ENCODE data around the gene CCDC190. TPM values are rescaled to one million over a fixed set of nuclear protein-coding genes. Genes with fewer than 3 reads are reported as not detected.

CCDC190 gene
- total RNA-seq, 1 experiment from 2014 or later: not detected

GRCh38 chr1:162904579-162904978 is 43.6 kb upstream of the CCDC190 start (continued):
- no peak for TF ChIP-seq ZBTB33 (IDR thresholded peaks at IDR 0.05; ENCODE audit: extremely low read depth, insufficient replicate concordance, low read length)
- TF ChIP-seq ZFX (IDR thresholded peaks at IDR 0.05): no peak

GRCh38 chr1:162904023-162904422 is 43.0 kb upstream of the CCDC190 start:
- intact Hi-C loops (cut with micrococcal nuclease): no loop called here
- ChIA-PET POLR2A (no interaction called here), CTCF (no interaction called here), RAD21 (ENCODE audit: low non-redundant PET in 1 of 2, low total read pairs in 2 of 2, uncharacterized antibody in 2 of 2, unreplicated experiment in 2 of 2) (no interaction called here)
- DNase-seq (ENCODE audit: low read depth, low spot score): no peak
- Histone ChIP-seq H2AFZ (ENCODE audit: low read depth, low read length, poor library complexity, severe bottlenecking) (no peak overlapping the region), H3K27me3 (ENCODE audit: insufficient read depth, low read length) (no peaks in the 10 kb centered on the region), H3K9ac (ENCODE audit: low read length) (no peak overlapping the region), H3K36me3 (ENCODE audit: control insufficient read depth in 1 of 2, insufficient read depth in 2 of 2, low read length in 2 of 2) (no peaks in the 10 kb centered on the region), H3K4me2 (ENCODE audit: low read length) (no peak overlapping the region), H3K27ac (ENCODE audit: low read depth, low read length) (no peak overlapping the region), H3K4me3 (replicated peaks in 1 of 2; ENCODE audit: low read depth in 1 of 2, low read length in 2 of 2) (no peak overlapping the region), H3K4me1 (ENCODE audit: control insufficient read depth in 1 of 2, insufficient read depth in 2 of 2, low read length in 2 of 2) (peaks cover 0 to 5% of the 10 kb centered on the region in 2 experiments; a peak in 2 of 4 replicates), H3K9me3 (ENCODE audit: control insufficient read depth in 1 of 2, insufficient read depth in 1 of 2, low read depth in 1 of 2, low read length in 2 of 2) (no peaks in the 10 kb centered on the region), H4K20me1 (ENCODE audit: insufficient read depth) (no peaks in the 10 kb centered on the region), H3K9me2 (ENCODE audit: insufficient read depth) (no peaks in the 10 kb centered on the region), H3K79me2 (ENCODE audit: insufficient read depth, low read length) (no peaks in the 10 kb centered on the region)
- no peak for TF ChIP-seq YY1 (IDR thresholded peaks at IDR 0.05; ENCODE audit: extremely low read depth, insufficient replicate concordance, low read depth, low read length)
- ATAC-seq: no peak
- BruUV-seq (replicated peaks): no TSS peak

- Histone ChIP-seq H4K20me1 (ENCODE audit: insufficient read depth) (no peaks in the 10 kb centered on the region), H3K4me3 (replicated peaks in 1 of 2; ENCODE audit: low read depth in 1 of 2, low read length in 2 of 2) (no peak overlapping the region), H3K27ac (ENCODE audit: low read depth, low read length) (no peak overlapping the region), H3K27me3 (ENCODE audit: insufficient read depth, low read length) (no peaks in the 10 kb centered on the region), H3K9me2 (ENCODE audit: insufficient read depth) (no peaks in the 10 kb centered on the region), H3K79me2 (ENCODE audit: insufficient read depth, low read length) (no peaks in the 10 kb centered on the region), H3K4me1 (ENCODE audit: control insufficient read depth in 1 of 2, insufficient read depth in 2 of 2, low read length in 2 of 2) (peaks cover 0 to 5% of the 10 kb centered on the region in 2 experiments; a peak in 2 of 4 replicates), H3K9me3 (ENCODE audit: control insufficient read depth in 1 of 2, insufficient read depth in 1 of 2, low read depth in 1 of 2, low read length in 2 of 2) (no peaks in the 10 kb centered on the region), H2AFZ (ENCODE audit: low read depth, low read length, poor library complexity, severe bottlenecking) (no peak overlapping the region), H3K4me2 (ENCODE audit: low read length) (no peak overlapping the region), H3K9ac (ENCODE audit: low read length) (no peak overlapping the region), H3K36me3 (ENCODE audit: control insufficient read depth in 1 of 2, insufficient read depth in 2 of 2, low read length in 2 of 2) (no peaks in the 10 kb centered on the region)
- ChIA-PET POLR2A (no interaction called here), RAD21 (ENCODE audit: low non-redundant PET in 1 of 2, low total read pairs in 2 of 2, uncharacterized antibody in 2 of 2, unreplicated experiment in 2 of 2) (no interaction called here), CTCF (no interaction called here)
- BruUV-seq (replicated peaks): no TSS peak
- DNase-seq (ENCODE audit: low read depth, low spot score) (no peak), ATAC-seq (no peak)
- intact Hi-C loops (cut with micrococcal nuclease): no loop called here
- TF ChIP-seq SRF (IDR thresholded peaks at IDR 0.05; ENCODE audit: low read depth): no peak
- no peak for TF ChIP-seq RAD21 (IDR thresholded peaks at IDR 0.05; ENCODE audit: low read depth)
- no peak for TF ChIP-seq ZBTB33 (IDR thresholded peaks at IDR 0.05; ENCODE audit: extremely low read depth, insufficient replicate concordance, low read length)
- TF ChIP-seq REST (IDR thresholded peaks at IDR 0.05; ENCODE audit: low read depth): no peak
- TF ChIP-seq ZNF274 (IDR thresholded peaks at IDR 0.05; ENCODE audit: low read depth, low read length): no peak
- no peak for TF ChIP-seq ATF3 (IDR thresholded peaks at IDR 0.05)
- no peak for TF ChIP-seq POLR2A (IDR thresholded peaks at IDR 0.05; ENCODE audit: borderline replicate concordance, extremely low read depth, insufficient read depth, insufficient read length)
- no peak for TF ChIP-seq EZH2phosphoT487 (IDR thresholded peaks at IDR 0.05; ENCODE audit: borderline replicate concordance)
These were observed 42.3 kb upstream of the CCDC190 start for GRCh38 chr1:162903246-162903645.

All from HCT116 (cell line).